T-helper 2 cell treated with Interferon-gamma antibody and Interleukin-4, amounts not matched to agents 5 μg/mL and 100 μg/mL, for 36 hours (primary cell): Measurements from ENCODE around the gene PARD3B.

Experiments used
- DNase-seq: peaks from one replicate; pipeline ENCODE4 v3.0.0; 2021; ENCODE audit warnings: low spot score
- H3K27ac Mint-ChIP-seq: one replicate; pipeline ENCODE4 v1.8.0; 2021; ENCODE audit warnings: mild to moderate bottlenecking, mixed read lengths
- H3K27me3 Mint-ChIP-seq: one replicate; pipeline ENCODE4 v1.8.0; 2021; ENCODE audit warnings: low read depth, mixed read lengths
- H3K36me3 Mint-ChIP-seq: one replicate; pipeline ENCODE4 v1.8.0; 2021; ENCODE audit warnings: low read depth, mixed read lengths
- H3K4me1 Mint-ChIP-seq: one replicate; pipeline ENCODE4 v1.8.0; 2021; ENCODE audit warnings: low read depth, mixed read lengths
- H3K4me3 Mint-ChIP-seq: one replicate; pipeline ENCODE4 v1.8.0; 2022; ENCODE audit warnings: mild to moderate bottlenecking, moderate library complexity, mixed read lengths
- H3K9me3 Mint-ChIP-seq: one replicate; pipeline ENCODE4 v1.8.0; 2021; ENCODE audit warnings: mixed read lengths

Gene PARD3B

DNA sequence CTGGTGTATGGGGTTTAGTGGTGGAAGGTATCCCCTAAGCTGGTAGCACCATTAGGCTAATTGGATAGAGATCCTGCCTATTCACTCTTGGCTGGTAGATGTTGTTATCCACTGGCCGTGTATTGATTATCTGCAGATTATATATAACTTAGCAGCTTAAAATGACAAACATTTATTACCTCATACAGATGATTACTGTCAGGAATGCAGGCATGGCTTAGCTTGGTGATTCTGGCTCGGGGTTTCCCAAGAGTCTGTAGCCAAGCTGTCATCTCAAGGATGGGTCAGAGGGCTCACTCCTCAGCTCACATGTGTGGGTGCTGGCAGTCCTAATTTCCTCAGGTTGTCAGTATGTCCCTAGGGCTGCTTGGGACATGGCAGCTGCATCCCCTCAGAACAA, 465.8 kb downstream of the PARD3B start:
- peaks cover 21% of the 10 kb centered on the region for H3K4me1 Mint-ChIP-seq
- no peak for DNase-seq
- H3K4me3 Mint-ChIP-seq, result no peak overlapping the region
- peaks cover 19% of the 10 kb centered on the region for H3K36me3 Mint-ChIP-seq
- H3K27ac Mint-ChIP-seq, result no peak overlapping the region
- H3K27me3 Mint-ChIP-seq, result peaks cover 2% of the 10 kb centered on the region
- peaks cover 19% of the 10 kb centered on the region for H3K9me3 Mint-ChIP-seq

DNA sequence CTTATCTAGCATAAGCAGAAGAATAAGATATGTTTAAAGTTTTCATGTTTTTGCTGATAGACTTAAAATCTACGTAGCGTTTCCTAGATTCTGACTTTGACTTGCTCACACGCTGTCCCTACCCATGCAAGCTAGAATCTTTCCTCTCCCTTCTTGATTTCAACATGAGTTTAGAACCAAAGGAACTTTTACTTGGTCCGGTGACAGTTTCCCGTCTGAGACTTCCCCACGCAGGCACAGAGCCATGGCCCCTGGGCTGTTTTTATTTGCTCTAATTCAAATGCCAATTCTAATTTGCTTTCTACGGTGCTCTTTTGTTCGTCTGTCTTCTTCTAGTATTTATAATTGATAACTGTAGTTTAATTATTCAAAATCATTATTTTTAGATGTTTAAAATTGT, 467.7 kb downstream of the PARD3B start:
- H3K9me3 Mint-ChIP-seq, result no peaks in the 10 kb centered on the region
- H3K4me3 Mint-ChIP-seq, result no peak overlapping the region
- no peak overlapping the region for H3K27ac Mint-ChIP-seq
- H3K27me3 Mint-ChIP-seq, result peaks cover 2% of the 10 kb centered on the region
- H3K36me3 Mint-ChIP-seq, result peaks cover 8% of the 10 kb centered on the region
- H3K4me1 Mint-ChIP-seq, result peaks cover 20% of the 10 kb centered on the region
- no peak for DNase-seq

DNA sequence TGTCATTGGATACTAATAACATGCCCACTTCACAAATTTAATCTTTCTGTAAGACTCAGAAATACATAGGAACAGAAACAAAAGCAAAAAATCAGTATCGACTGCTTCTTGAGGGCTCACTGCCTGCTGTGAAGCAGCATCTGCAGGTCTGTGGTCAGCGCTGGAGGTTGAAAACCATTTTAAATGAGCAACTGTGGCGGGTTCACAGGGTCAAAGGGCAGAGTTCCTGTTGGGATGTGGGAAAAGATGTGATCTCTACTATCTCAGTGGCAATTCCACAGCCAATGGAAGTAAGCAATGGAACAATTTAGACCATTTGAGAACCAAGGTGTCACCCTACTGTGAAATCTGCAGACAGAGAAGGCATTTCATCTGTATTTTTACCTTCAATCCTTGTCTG, 468.3 kb downstream of the PARD3B start:
- H3K4me1 Mint-ChIP-seq, result peaks cover 18% of the 10 kb centered on the region
- no peak overlapping the region for H3K27ac Mint-ChIP-seq
- H3K9me3 Mint-ChIP-seq, result no peaks in the 10 kb centered on the region
- peaks cover 2% of the 10 kb centered on the region for H3K27me3 Mint-ChIP-seq
- H3K4me3 Mint-ChIP-seq, result no peak overlapping the region
- peaks cover 5% of the 10 kb centered on the region for H3K36me3 Mint-ChIP-seq
- no peak for DNase-seq

DNA sequence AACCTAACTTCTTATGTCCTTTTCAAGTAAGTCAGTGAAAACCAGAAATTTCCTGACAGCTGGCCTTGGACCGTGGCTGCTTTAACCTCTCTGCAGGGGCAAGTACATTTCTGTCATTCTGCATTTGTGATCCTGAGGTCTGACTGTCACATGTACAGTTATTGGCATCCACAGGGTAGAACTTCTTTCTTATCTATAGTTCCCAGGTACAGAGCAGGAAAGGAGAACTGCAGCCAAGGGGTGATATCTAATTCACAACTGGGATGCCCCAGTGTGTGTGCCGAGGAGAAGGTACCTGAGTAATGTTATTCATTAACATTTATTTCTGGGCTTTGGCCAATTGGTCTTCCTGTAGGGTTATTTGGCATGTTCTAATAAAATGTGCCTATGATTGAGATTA, 468.9 kb downstream of the PARD3B start:
- peaks cover 2% of the 10 kb centered on the region for H3K27me3 Mint-ChIP-seq
- H3K4me1 Mint-ChIP-seq, result peaks cover 16% of the 10 kb centered on the region
- no peak overlapping the region for H3K27ac Mint-ChIP-seq
- H3K9me3 Mint-ChIP-seq, result no peaks in the 10 kb centered on the region
- DNase-seq, result no peak
- H3K4me3 Mint-ChIP-seq, result no peak overlapping the region
- peaks cover 9% of the 10 kb centered on the region for H3K36me3 Mint-ChIP-seq

DNA sequence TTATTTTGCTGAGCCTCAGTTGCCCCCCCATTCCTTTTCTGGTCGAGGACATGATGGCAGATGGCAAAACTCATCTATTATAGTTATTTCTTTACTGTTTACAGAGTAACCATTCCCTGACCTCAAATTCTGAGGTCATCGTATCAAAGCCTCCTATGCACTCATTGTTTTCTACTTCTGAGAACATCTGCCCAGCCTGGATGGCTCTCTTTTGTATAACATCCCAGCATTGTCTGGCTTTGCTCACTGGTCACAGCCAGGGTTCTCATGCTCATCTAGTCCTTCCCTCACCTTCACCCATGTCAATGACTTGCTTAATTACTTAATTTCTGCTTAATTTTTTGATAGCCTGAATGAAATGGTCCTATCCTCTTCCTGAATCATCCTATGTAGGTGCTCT, 472.1 kb downstream of the PARD3B start:
- Mint-ChIP-seq H3K36me3 (peaks cover 9% of the 10 kb centered on the region), H3K4me3 (no peak overlapping the region), H3K27ac (no peak overlapping the region), H3K27me3 (peaks cover 1% of the 10 kb centered on the region), H3K9me3 (no peaks in the 10 kb centered on the region), H3K4me1 (peaks cover 1% of the 10 kb centered on the region)
- DNase-seq, result no peak

DNA sequence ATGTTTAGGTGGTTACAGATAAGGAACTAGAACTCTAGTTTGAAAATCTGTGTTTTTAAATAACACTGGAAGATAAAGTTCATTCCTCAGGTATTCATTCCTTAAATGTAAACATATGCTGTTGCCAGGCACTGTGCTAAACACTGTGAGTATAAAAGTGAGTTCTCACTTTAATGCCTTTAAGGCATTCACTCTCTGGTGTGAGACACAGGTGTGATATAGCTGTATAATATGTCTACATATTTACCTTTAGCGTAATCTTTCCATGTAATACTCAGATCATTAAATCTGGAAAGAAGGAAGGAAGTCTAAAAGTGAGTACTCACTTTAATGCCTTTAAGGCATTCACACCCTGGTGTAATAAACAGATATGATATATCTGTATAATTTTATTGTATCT, 472.6 kb downstream of the PARD3B start:
- no peak overlapping the region for H3K4me3 Mint-ChIP-seq
- H3K27ac Mint-ChIP-seq, result no peak overlapping the region
- H3K36me3 Mint-ChIP-seq, result peaks cover 9% of the 10 kb centered on the region
- H3K4me1 Mint-ChIP-seq, result peaks cover 1% of the 10 kb centered on the region
- DNase-seq, result no peak
- no peaks in the 10 kb centered on the region for H3K9me3 Mint-ChIP-seq
- H3K27me3 Mint-ChIP-seq, result no peaks in the 10 kb centered on the region

DNA sequence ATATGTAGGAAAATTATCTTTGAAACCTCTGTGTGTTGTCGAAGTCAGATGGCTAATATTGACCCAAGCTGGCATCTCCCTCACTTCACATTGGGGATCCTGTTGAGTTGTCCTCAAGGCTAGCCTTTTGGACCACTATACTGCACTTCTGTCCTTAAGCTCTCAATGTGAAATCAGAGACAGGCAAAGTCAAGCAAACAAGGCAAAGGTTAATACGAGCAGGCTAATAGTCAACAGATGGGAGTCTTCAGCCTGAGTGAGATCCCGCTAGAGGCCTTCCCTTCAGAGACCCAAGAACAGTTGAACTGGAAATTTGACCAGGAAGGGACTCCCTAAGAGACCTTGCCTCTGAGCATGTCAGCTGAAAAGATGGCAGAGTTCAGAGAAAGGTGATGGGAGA, 475.4 kb downstream of the PARD3B start:
- Mint-ChIP-seq H3K27me3 (no peaks in the 10 kb centered on the region), H3K9me3 (no peaks in the 10 kb centered on the region), H3K36me3 (peaks cover 7% of the 10 kb centered on the region), H3K4me1 (peaks cover 14% of the 10 kb centered on the region), H3K27ac (no peak overlapping the region), H3K4me3 (no peak overlapping the region)
- no peak for DNase-seq

DNA sequence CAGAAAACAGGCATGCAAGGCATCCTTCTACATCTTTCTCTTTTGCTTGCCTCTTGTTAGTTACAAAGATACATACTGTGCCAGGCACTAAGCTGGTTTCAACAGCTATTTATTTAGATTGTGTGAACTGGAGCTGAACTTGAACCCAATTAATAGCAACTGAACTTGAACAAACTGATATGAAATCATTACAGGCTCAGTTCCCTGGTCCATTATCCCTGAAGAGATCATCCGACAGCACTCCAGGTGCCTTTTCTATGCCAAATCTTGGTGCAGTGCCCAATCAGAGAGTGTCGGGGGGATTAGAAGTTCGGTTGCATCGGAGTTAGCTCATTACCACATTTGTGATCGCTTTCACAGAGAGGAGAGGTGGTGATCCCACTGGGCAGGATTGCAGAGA, 477.6 kb downstream of the PARD3B start:
- peaks cover 25% of the 10 kb centered on the region for H3K4me1 Mint-ChIP-seq
- no peak overlapping the region for H3K27ac Mint-ChIP-seq
- no peak for DNase-seq
- H3K27me3 Mint-ChIP-seq, result no peaks in the 10 kb centered on the region
- H3K9me3 Mint-ChIP-seq, result peaks cover 5% of the 10 kb centered on the region
- H3K36me3 Mint-ChIP-seq, result peaks cover 12% of the 10 kb centered on the region
- H3K4me3 Mint-ChIP-seq, result no peak overlapping the region

DNA sequence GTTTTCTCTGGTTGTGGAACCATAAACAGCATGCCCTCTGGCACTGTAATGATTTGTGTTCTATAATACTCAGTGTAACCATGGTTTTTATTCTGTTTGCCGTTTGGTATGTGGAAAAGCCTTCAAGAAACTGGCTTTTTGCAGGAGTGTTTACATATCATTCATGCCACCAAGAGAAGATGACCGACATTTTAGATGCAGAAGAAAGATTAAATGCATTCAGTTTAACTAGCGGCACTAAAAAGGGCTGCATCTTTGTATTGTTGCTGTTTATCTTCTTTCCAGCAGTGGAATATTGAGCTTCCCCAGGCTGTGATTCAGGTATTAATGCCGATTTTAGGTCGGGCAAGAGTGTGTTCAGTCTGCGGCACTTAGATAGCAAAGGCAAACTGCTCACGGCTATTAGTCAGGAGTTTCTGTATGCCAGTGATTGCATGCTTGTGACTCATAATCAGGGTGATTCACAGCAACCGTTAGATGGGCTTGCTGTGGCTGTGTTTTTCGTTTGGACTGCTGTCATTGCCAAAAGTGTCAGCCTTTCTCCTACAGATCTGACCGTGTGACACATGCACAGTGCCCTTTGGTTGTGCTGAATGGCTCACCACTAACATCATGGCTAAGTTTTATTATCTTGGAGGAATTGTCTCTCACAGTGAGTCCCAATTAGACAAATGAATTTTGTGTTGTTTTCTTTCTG, 479.7 kb downstream of the PARD3B start:
- H3K9me3 Mint-ChIP-seq, result peaks cover 12% of the 10 kb centered on the region
- no peaks in the 10 kb centered on the region for H3K27me3 Mint-ChIP-seq
- peaks cover 8% of the 10 kb centered on the region for H3K36me3 Mint-ChIP-seq
- DNase-seq, result peak; percentile 79
- peak overlapping the region; percentile 64 for H3K27ac Mint-ChIP-seq
- peaks cover 36% of the 10 kb centered on the region for H3K4me1 Mint-ChIP-seq
- H3K4me3 Mint-ChIP-seq, result peak overlapping the region; percentile 56

DNA sequence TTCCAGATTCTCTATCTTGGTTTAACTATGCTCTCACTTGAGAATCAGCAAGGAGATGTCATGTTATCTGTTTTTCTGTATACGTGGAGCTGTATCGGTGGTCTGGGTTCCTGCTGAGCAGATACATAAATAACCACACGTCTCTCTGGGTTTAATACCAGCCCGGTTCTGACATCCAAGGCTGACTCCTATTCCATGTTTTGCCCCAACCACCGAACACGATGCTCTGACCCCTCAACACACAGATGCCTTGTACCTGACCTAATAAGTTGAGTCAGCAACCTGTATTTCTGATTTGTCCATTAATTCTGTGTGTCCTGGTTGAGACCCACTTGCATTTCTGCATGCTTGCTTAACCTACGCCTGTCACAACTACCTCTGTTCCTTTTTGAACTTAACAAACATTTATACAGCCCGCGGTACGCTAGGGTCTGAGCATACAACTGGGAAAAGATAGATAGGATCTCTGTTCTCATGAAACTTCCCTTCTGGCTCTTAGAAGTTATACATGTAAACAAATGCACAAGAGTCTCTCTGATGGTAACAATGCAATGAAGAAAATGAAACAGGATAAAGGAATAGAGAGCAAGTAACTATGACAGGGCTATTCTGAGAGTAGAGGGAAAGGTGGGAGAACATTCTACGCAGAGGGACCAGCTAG, 480.4 kb downstream of the PARD3B start:
- no peak for DNase-seq
- Mint-ChIP-seq H3K4me3 (peak overlapping the region; percentile 56), H3K27me3 (no peaks in the 10 kb centered on the region), H3K36me3 (peaks cover 8% of the 10 kb centered on the region), H3K4me1 (peaks cover 38% of the 10 kb centered on the region), H3K9me3 (peaks cover 14% of the 10 kb centered on the region), H3K27ac (peak overlapping the region; percentile 64)

DNA sequence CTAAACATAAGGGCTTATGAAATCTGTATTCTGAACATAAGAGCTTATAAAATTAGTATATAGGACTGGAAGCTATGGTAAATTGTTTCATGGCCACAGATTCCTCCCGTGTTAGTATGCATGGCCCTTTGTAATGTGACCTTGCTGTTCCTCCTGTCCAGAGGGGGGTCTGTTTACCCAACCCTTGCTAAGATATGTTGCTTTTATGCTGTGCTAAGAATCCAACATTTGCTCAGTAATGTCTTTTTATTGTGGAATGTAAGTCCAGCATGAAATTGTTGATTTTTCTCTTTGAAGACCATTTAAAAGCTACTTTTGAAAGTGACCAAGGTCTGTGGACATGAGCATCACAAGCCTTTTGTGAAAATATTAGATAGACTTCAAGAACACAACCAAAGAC, 485.4 kb downstream of the PARD3B start:
- Mint-ChIP-seq H3K4me3 (no peak overlapping the region), H3K4me1 (peaks cover 51% of the 10 kb centered on the region), H3K27me3 (no peaks in the 10 kb centered on the region), H3K9me3 (peaks cover 27% of the 10 kb centered on the region), H3K27ac (no peak overlapping the region), H3K36me3 (peaks cover 13% of the 10 kb centered on the region)
- DNase-seq, result no peak

DNA sequence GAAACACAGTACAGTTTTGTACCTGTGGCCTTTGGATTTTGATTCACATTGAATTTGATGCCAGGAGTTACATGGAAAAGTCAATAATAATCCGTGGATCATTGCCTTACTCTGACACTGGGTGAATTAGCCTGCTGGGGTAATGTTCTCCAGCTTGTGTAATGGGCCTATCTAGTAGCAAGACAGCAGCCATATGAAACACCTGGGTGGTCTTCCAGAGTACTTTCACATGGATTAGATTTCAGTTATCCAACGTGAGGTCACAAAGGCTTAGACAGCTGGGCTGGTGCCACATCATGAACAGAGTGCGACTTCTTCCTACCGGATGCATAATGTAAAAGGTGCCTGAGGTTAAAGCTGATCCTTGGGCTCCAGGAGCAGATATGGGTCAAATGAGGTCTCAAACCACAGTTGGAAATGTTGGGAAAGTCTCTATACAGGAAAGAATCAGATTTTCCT, 486.8 kb downstream of the PARD3B start:
- peaks cover 43% of the 10 kb centered on the region for H3K4me1 Mint-ChIP-seq
- H3K4me3 Mint-ChIP-seq, result no peak overlapping the region
- H3K36me3 Mint-ChIP-seq, result peaks cover 11% of the 10 kb centered on the region
- H3K27me3 Mint-ChIP-seq, result no peaks in the 10 kb centered on the region
- no peak for DNase-seq
- peaks cover 27% of the 10 kb centered on the region for H3K9me3 Mint-ChIP-seq
- no peak overlapping the region for H3K27ac Mint-ChIP-seq

DNA sequence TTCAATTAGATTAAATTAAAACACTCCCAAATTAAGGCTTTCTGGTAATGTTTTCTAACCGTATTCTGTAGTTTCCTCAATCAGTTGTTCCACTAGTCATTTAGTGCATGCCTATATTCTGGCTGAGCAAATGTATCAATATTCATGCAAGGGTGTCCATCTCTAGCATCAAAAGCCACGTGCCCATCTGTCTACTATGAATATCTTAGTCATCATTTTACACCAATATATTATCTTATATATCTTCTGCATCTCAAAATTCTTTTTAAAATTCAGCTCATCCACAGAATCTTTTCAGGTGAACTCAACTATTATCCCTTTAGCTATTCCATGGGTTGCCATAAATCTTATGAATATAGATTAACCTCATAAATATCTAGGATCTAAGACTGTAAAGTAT, 488.2 kb downstream of the PARD3B start:
- H3K27me3 Mint-ChIP-seq, result no peaks in the 10 kb centered on the region
- peaks cover 37% of the 10 kb centered on the region for H3K4me1 Mint-ChIP-seq
- no peak overlapping the region for H3K4me3 Mint-ChIP-seq
- DNase-seq, result no peak
- H3K36me3 Mint-ChIP-seq, result peaks cover 5% of the 10 kb centered on the region
- H3K9me3 Mint-ChIP-seq, result peaks cover 17% of the 10 kb centered on the region
- H3K27ac Mint-ChIP-seq, result no peak overlapping the region

DNA sequence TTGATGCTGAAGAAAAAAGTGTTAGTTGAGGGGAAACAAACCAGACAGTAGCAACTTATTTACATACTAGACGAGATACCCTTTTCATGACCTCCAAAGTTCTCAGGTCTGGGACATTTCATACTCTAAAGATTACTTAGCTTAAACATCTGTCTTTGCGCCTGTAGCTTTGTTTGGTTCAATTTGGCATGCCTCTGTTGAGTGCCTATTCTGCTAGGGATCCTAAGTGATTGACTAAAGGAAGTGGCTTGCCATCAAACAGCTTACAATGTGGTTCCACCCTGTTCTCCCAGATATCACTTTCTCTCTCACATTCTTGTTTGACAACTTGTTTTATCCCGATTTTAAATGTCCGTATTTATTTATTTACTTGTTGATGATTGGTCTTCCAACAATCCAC, 488.8 kb downstream of the PARD3B start:
- H3K27ac Mint-ChIP-seq, result peak overlapping the region; percentile 49
- DNase-seq, result no peak
- no peaks in the 10 kb centered on the region for H3K27me3 Mint-ChIP-seq
- peak overlapping the region; percentile 48 for H3K4me3 Mint-ChIP-seq
- peaks cover 5% of the 10 kb centered on the region for H3K36me3 Mint-ChIP-seq
- peaks cover 17% of the 10 kb centered on the region for H3K9me3 Mint-ChIP-seq
- peaks cover 33% of the 10 kb centered on the region for H3K4me1 Mint-ChIP-seq
